H1 (cell line): ENCODE results near the gene SCYL3. TPM values are rescaled to one million over a fixed set of nuclear protein-coding genes. Genes with fewer than 3 reads are reported as not detected.

Source experiments
- CTCF ChIA-PET: fragments of 300-600 bp; sonication (Branson Sonifier 250); formaldehyde crosslinking; loops from one replicate; lab custom pipeline; 2021; ENCODE audit not compliant: partially characterized antibody; lab: Charles Lee
- POLR2A ChIA-PET: fragments of 300-600 bp; sonication (Branson Sonifier 250); formaldehyde crosslinking; loops from one replicate; lab custom pipeline; 2021; ENCODE audit warnings: inconsistent platforms; ENCODE audit not compliant: partially characterized antibody; lab: Charles Lee
- DNase-seq, 2 experiments: peaks; one replicate each; pipeline versions ENCODE4 v3.0.0 to v3.0.0-alpha.2; 2010 to 2022; ENCODE audit warnings: low spot score in 2 of 2, low read depth in 1 of 2, mixed read lengths in 1 of 2
- FAIRE-seq: peaks from 2 replicates; lab custom pipeline; 2011; peaks lifted over from hg19 to GRCh38; lab: Jason Lieb, UNC
- H2AFZ ChIP-seq: 2 replicates; pipeline ENCODE4 v1.8.1; 2012; ENCODE audit warnings: low read length, inconsistent platforms
- H2AK5ac ChIP-seq: 2 replicates; pipeline ENCODE4 v1.6.1; 2013; ENCODE audit warnings: low read depth, low read length
- H2BK120ac ChIP-seq: replicated peaks from 2 replicates; pipeline ENCODE3; 2013; ENCODE audit warnings: low read depth, low read length, inconsistent platforms
- H2BK12ac ChIP-seq: 2 replicates; pipeline ENCODE4 v1.6.1; 2013; ENCODE audit warnings: low read depth, low read length
- H2BK15ac ChIP-seq: 2 replicates; pipeline ENCODE4 v1.6.1; 2013; ENCODE audit warnings: low read length
- H2BK20ac ChIP-seq: 2 replicates; pipeline ENCODE4 v1.6.1; 2013; ENCODE audit warnings: low read length
- H2BK5ac ChIP-seq: 2 replicates; pipeline ENCODE4 v1.6.1; 2013; ENCODE audit warnings: low read depth, low read length
- H3K14ac ChIP-seq: 2 replicates; pipeline ENCODE4 v1.6.1; 2013; ENCODE audit warnings: inconsistent platforms; ENCODE audit not compliant: insufficient read length
- H3K18ac ChIP-seq: 2 replicates; pipeline ENCODE4 v1.6.1; 2013; ENCODE audit warnings: low read length; ENCODE audit errors: extremely low read depth
- H3K23ac ChIP-seq: 2 replicates; pipeline ENCODE4 v1.6.1; 2013; ENCODE audit warnings: inconsistent platforms; ENCODE audit not compliant: insufficient read length
- H3K23me2 ChIP-seq: 2 replicates; pipeline ENCODE4 v1.6.1; 2013; ENCODE audit warnings: low read depth, low read length
- H3K27ac ChIP-seq: 2 replicates; pipeline ENCODE4 v1.6.1; 2011; ENCODE audit warnings: low read depth, low read length, inconsistent platforms
- H3K27me3 ChIP-seq, 4 experiments: replicated peaks in 1 of 4; 1 replicate in 1 of 4; 2 replicates in 3 of 4; pipeline versions ENCODE4 v1.6.1 to v1.8.1; 2011 to 2013; ENCODE audit warnings: low read length in 3 of 4, mild to moderate bottlenecking in 3 of 4, inconsistent platforms in 2 of 4, mixed read lengths in 2 of 4, moderate library complexity in 1 of 4; ENCODE audit not compliant: control insufficient read depth in 3 of 4, insufficient read depth in 3 of 4; ENCODE audit errors: extremely low read depth in 1 of 4
- H3K36me3 ChIP-seq, 4 experiments: 2 replicates each; pipeline versions ENCODE4 v1.6.1 to v1.8.1; 2011 to 2013; ENCODE audit warnings: mild to moderate bottlenecking in 4 of 4, low read length in 3 of 4, moderate library complexity in 2 of 4, control low read depth in 1 of 4, inconsistent platforms in 1 of 4; ENCODE audit not compliant: insufficient read depth in 4 of 4, control insufficient read depth in 2 of 4
- H3K4ac ChIP-seq: replicated peaks from 2 replicates; pipeline ENCODE3; 2013; ENCODE audit warnings: low read length, low read depth, mixed read lengths, inconsistent platforms; ENCODE audit not compliant: insufficient read length
- H3K4me1 ChIP-seq, 4 experiments: replicated peaks in 1 of 4; 1 replicate in 1 of 4; 2 replicates in 3 of 4; pipeline versions ENCODE4 v1.6.1 to v1.8.1; 2011 to 2013; ENCODE audit warnings: low read length in 3 of 4, inconsistent platforms in 2 of 4, mixed read lengths in 1 of 4; ENCODE audit not compliant: insufficient read depth in 4 of 4, control insufficient read depth in 3 of 4
- H3K4me2 ChIP-seq, 2 experiments: 2 replicates each; pipeline versions ENCODE4 v1.6.1 to v1.8.1; 2011 to 2013; ENCODE audit warnings: low read depth in 2 of 2, low read length in 2 of 2, control low read depth in 1 of 2, inconsistent platforms in 1 of 2, mild to moderate bottlenecking in 1 of 2; ENCODE audit not compliant: insufficient read depth in 1 of 2
- H3K4me3 ChIP-seq, 4 experiments: fragments of 200-600, 300-600 bp in 1 of 4; sonication (generic), shearing (Covaris generic), sonication (Bioruptor Twin) in 1 of 4; 2 replicates each; pipeline versions ENCODE4 v1.5.1 to v1.8.1; 2011 to 2016; ENCODE audit warnings: low read length in 4 of 4, low read depth in 3 of 4, control low read depth in 2 of 4, inconsistent platforms in 2 of 4, mild to moderate bottlenecking in 2 of 4, mixed read lengths in 1 of 4, moderate library complexity in 1 of 4; ENCODE audit not compliant: insufficient read depth in 2 of 4; ENCODE audit errors: extremely low read depth in 1 of 4
- H3K56ac ChIP-seq: replicated peaks from 2 replicates; pipeline ENCODE3; 2013; ENCODE audit warnings: low read depth, mild to moderate bottlenecking, mixed read lengths, low read length, inconsistent platforms; ENCODE audit not compliant: insufficient read length
- H3K79me1 ChIP-seq: 2 replicates; pipeline ENCODE4 v1.6.1; 2013; ENCODE audit warnings: low read depth, low read length, control low read depth
- H3K79me2 ChIP-seq, 2 experiments: 2 replicates each; pipeline versions ENCODE4 v1.6.1 to v1.8.1; 2012 to 2013; ENCODE audit warnings: low read length in 2 of 2, mild to moderate bottlenecking in 2 of 2, inconsistent platforms in 1 of 2; ENCODE audit not compliant: insufficient read depth in 2 of 2, control insufficient read depth in 1 of 2
- H3K9ac ChIP-seq, 4 experiments: replicated peaks in 1 of 4; 1 replicate in 1 of 4; 2 replicates in 3 of 4; pipeline versions ENCODE4 v1.6.1 to v1.8.1; 2011 to 2013; ENCODE audit warnings: low read depth in 3 of 4, low read length in 3 of 4, control low read depth in 2 of 4, mild to moderate bottlenecking in 2 of 4, moderate library complexity in 2 of 4, inconsistent platforms in 1 of 4; ENCODE audit errors: extremely low read depth in 1 of 4
- H3K9me3 ChIP-seq, 2 experiments: 2 replicates each; pipeline versions ENCODE4 v1.6.1 to v1.8.1; 2012 to 2013; ENCODE audit warnings: mild to moderate bottlenecking in 2 of 2, moderate library complexity in 2 of 2, control low read depth in 1 of 2, inconsistent platforms in 1 of 2, low read depth in 1 of 2, low read length in 1 of 2, mixed read lengths in 1 of 2; ENCODE audit not compliant: insufficient read depth in 2 of 2
- H4K20me1 ChIP-seq, 2 experiments: replicated peaks in 1 of 2; 2 replicates each; pipeline versions ENCODE3 to v1.8.1; 2011 to 2013; ENCODE audit warnings: inconsistent platforms in 2 of 2, low read length in 2 of 2, mild to moderate bottlenecking in 1 of 2; ENCODE audit not compliant: insufficient read depth in 2 of 2, control insufficient read depth in 1 of 2
- H4K5ac ChIP-seq: 2 replicates; pipeline ENCODE4 v1.6.1; 2013; ENCODE audit warnings: low read length, low read depth, mixed read lengths, inconsistent platforms; ENCODE audit not compliant: insufficient read length
- H4K8ac ChIP-seq: 2 replicates; pipeline ENCODE4 v1.8.0; 2013; ENCODE audit warnings: mild to moderate bottlenecking, moderate library complexity, low read length, inconsistent platforms; ENCODE audit not compliant: insufficient read depth; ENCODE audit errors: extremely low read depth
- H4K91ac ChIP-seq: replicated peaks from 2 replicates; pipeline ENCODE3; 2013; ENCODE audit warnings: low read length, mixed read lengths, inconsistent platforms; ENCODE audit not compliant: insufficient read length
- BRCA1 ChIP-seq: IDR thresholded peaks from 2 replicates; pipeline ENCODE4 v1.6.1; 2012; ENCODE audit warnings: low read depth, low read length, improper control_type of control experiment
- MAFK ChIP-seq: IDR thresholded peaks from 2 replicates; pipeline ENCODE4 v1.6.1; 2012; ENCODE audit warnings: low read depth, mild to moderate bottlenecking, improper control_type of control experiment, low read length
- SP1 ChIP-seq: IDR thresholded peaks from 2 replicates; pipeline ENCODE4 v1.6.1; 2011; ENCODE audit warnings: low read depth, low read length
- WGBS, 2 experiments: shearing (Covaris generic) in 1 of 2; methylation state at CpG; one replicate each; pipeline versions ENCODE4 v1.1.6 to v1.1.7; 2013 to 2015; ENCODE audit warnings: low lambda C conversion rate in 2 of 2, mixed read lengths in 2 of 2, inconsistent platforms in 1 of 2, low coverage in 1 of 2, missing lambda C conversion rate in 1 of 2; ENCODE audit not compliant: insufficient replicate concordance in 2 of 2, insufficient coverage in 1 of 2, insufficient read length in 1 of 2; ENCODE audit errors: extremely low coverage in 1 of 2, missing lambda C conversion rate in 1 of 2; 5-methylcytosine and 5-hydroxymethylcytosine counted together
- polyA plus RNA-seq, 7 experiments: library from polyadenylated mRNA; depleted of rRNA in 3 of 7; stranded (reverse) in 5 of 7; unstranded in 2 of 7; fragments of >200 nt in 5 of 7; fragments of 200-250 nt in 2 of 7; gene quantifications; 1 replicate in 5 of 7; 2 replicates in 1 of 7; 4 replicates in 1 of 7; pipeline versions ENCODE4 v1.2.1 to v1.2.3, GENCODE V29; 2011 to 2013; ENCODE audit warnings: missing spikeins in 2 of 7, mixed read lengths in 2 of 7
- total RNA-seq: library from RNA; stranded (reverse); fragmentation: NEBNext Ultra II Directional; extraction: Animal tissue kit (Norgen Biotek cat#: 25700); gene quantifications from 2 replicates; pipeline ENCODE4 v1.2.1, GENCODE V29; 2021

Gene SCYL3
- total and polyA plus RNA-seq, 2 of the 8 experiments (the other 6 are each of a cell fraction or from before 2014, with no cell fraction given) = 2.7 to 5.3 TPM

DNA sequence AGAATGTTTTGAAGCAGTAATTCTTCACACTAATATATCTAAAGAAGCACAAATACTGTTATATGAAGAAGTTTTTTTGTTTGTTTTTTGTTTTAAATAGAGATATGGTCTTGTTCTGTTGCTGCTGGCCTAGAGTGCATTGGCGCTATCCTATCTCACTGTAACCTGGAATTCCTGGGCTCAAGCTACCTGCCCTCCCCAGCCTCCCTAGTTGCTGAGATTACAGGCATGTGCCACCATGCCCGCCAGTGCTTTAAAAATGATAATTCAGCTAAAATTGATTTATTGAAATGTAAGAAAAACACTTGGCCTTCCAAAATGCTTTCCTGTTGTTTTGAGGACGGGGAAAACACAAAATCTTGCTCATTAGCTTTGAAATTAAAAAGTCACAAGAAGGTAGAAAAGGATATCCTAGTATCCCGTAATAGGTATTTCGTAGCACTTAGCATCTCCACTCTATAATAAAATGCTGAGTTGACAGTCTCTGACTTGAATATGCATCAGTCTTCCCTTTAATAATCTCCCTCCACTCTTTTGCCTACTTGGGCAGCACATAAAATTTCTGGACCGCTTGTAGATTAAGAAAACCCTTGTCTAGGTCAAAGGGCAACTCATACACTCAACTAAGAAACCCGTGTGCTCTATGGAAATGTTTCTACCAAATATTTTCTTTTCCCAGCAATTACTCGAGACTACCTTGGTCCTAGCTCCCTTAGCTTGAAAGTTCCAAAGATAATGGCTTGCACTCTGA lies 1.3 kb downstream of the SCYL3 start:
- peaks cover 0 to 14% (median 3%) of the 10 kb centered on the region in 4 experiments; a peak in 3 of 8 replicates for H3K36me3 ChIP-seq
- H4K20me1 ChIP-seq = peaks cover 0 to 7% of the 10 kb centered on the region in 2 experiments
- peaks cover 2% of the 10 kb centered on the region; the same call in 1 of the 2 replicates for H3K79me1 ChIP-seq
- peaks cover 3% of the 10 kb centered on the region for H3K23me2 ChIP-seq
- FAIRE-seq (no peak), DNase-seq (no peak)
- no peak overlapping the region for H4K8ac ChIP-seq
- peaks cover 0 to 27% of the 10 kb centered on the region in 2 experiments; a peak in 2 of 4 replicates for H3K79me2 ChIP-seq
- H3K4me1 ChIP-seq = peaks cover 0 to 10% (median 7%) of the 10 kb centered on the region in 4 experiments; a peak in 4 of 7 replicates
- H3K4ac ChIP-seq = no peak overlapping the region
- no peak overlapping the region for H2BK120ac ChIP-seq
- peak overlapping the region; percentile 74 to 81 for H3K4me2 ChIP-seq
- no peak overlapping the region for H3K56ac ChIP-seq
- peak overlapping the region; percentile 70 to 89 (median 82) for H3K4me3 ChIP-seq
- no peak overlapping the region for H2AFZ ChIP-seq
- ChIA-PET POLR2A (interaction anchor here (1.1 to 2.1 kb wide), 4 partner anchors 10 to 345 kb away, joined by 3 to 8 read pairs (median 4); no protein-coding TSS in a partner anchor), CTCF (no interaction called here)
- no peak overlapping the region for H2BK5ac ChIP-seq
- H3K9ac ChIP-seq = peak overlapping the region in 1 of 4 experiments; percentile 14; a peak in 2 of 7 replicates
- H3K14ac ChIP-seq = no peak overlapping the region
- H3K23ac ChIP-seq = peak overlapping the region; percentile 1
- no peak overlapping the region for H2BK12ac ChIP-seq
- TF ChIP-seq MAFK = peak; percentile 83
- TF ChIP-seq SP1 = no peak
- no peak for TF ChIP-seq BRCA1
- H3K9me3 ChIP-seq = no peaks in the 10 kb centered on the region
- no peaks in the 10 kb centered on the region for H3K27me3 ChIP-seq
- no peak overlapping the region for H4K5ac ChIP-seq
- no peak overlapping the region for H3K18ac ChIP-seq
- no peak overlapping the region for H3K27ac ChIP-seq
- H2BK20ac ChIP-seq = no peak overlapping the region
- WGBS, 2 experiments = 80% methylated on average over 8 of the region's 8 CpGs; no CpG with 5 or more reads in 1 of the 2 experiments
- no peak overlapping the region for H2BK15ac ChIP-seq
- H4K91ac ChIP-seq = no peak overlapping the region
- H2AK5ac ChIP-seq = no peak overlapping the region
